ENCODE measurements around the gene PRKAG2.

GRCh38 chr7:151866028-151866427, 10.9 kb downstream of the PRKAG2 start:
- TF ChIP-seq POLR2A (IDR thresholded peaks at IDR 0.05) (no peak), CTCF (IDR thresholded peaks at IDR 0.05) (no peak)

All from thyroid gland (tissue), 4 donors.